GM18873 (cell line): Measurements from ENCODE around the gene PAX5.

Source experiments
- ATAC-seq: cut with Tn5 transposase; IDR thresholded peaks from one replicate; pipeline ENCODE4 v1.9.1; 2021; ENCODE audit warnings: mild to moderate bottlenecking, moderate library complexity, moderate number of reproducible peaks; ENCODE audit not compliant: unreplicated experiment, low FRiP score

PAX5 gene

GRCh38 chr9:36936498-36936831 lies 97.6 kb downstream of the PAX5 start:
- no peak for ATAC-seq

GRCh38 chr9:36935768-36936497 lies 98.1 kb downstream of the PAX5 start:
- peak; percentile 56 for ATAC-seq

GRCh38 chr9:36935332-36935731 lies 98.7 kb downstream of the PAX5 start:
- ATAC-seq, result no peak

GRCh38 chr9:36934478-36935065 lies 99.5 kb downstream of the PAX5 start:
- no peak for ATAC-seq

- no peak for ATAC-seq
Observed at GRCh38 chr9:36933676-36934215, 100.3 kb downstream of the PAX5 start.

- no peak for ATAC-seq
Observed at GRCh38 chr9:36932198-36932597, 101.9 kb downstream of the PAX5 start.

GRCh38 chr9:36930941-36931340 lies 103.1 kb downstream of the PAX5 start:
- no peak for ATAC-seq

GRCh38 chr9:36929350-36929675 lies 104.8 kb downstream of the PAX5 start:
- no peak for ATAC-seq

- ATAC-seq, result peak; percentile 58
Observed at GRCh38 chr9:36928670-36929349, 105.3 kb downstream of the PAX5 start.

GRCh38 chr9:36928210-36928609 lies 105.9 kb downstream of the PAX5 start:
- no peak for ATAC-seq

- ATAC-seq, result no peak
Observed at GRCh38 chr9:36924757-36925432, 109.2 kb downstream of the PAX5 start.

GRCh38 chr9:36924071-36924470 lies 110.0 kb downstream of the PAX5 start:
- ATAC-seq, result no peak

- no peak for ATAC-seq
Observed at GRCh38 chr9:36923025-36923625, 110.9 kb downstream of the PAX5 start.

GRCh38 chr9:36922548-36922947 lies 111.5 kb downstream of the PAX5 start:
- ATAC-seq, result no peak

GRCh38 chr9:36914212-36914577 lies 119.9 kb downstream of the PAX5 start:
- no peak for ATAC-seq

- no peak for ATAC-seq
Observed at GRCh38 chr9:36913393-36914211, 120.5 kb downstream of the PAX5 start.

- no peak for ATAC-seq
Observed at GRCh38 chr9:36912620-36913019, 121.4 kb downstream of the PAX5 start.

- ATAC-seq, result no peak
Observed at GRCh38 chr9:36911601-36912412, 122.3 kb downstream of the PAX5 start.

- no peak for ATAC-seq
Observed at GRCh38 chr9:36911037-36911436, 123.0 kb downstream of the PAX5 start.
